ENCODE measurements around the gene SPAG17. TPM values are rescaled to one million over a fixed set of nuclear protein-coding genes. Genes with fewer than 3 reads are reported as not detected.

Gene SPAG17
- total RNA-seq, 1 experiment from 2014 or later = 0.52 TPM

GRCh38 chr1:118049981-118050380, 135.0 kb downstream of the SPAG17 start:
- TF ChIP-seq CREM (CRISPR knock-in tag; IDR thresholded peaks at IDR 0.05) (no peak), GABPB1 (CRISPR knock-in tag; IDR thresholded peaks at IDR 0.05) (no peak), FOXK1 (CRISPR knock-in tag; IDR thresholded peaks at IDR 0.05) (no peak), ZNF671 (CRISPR knock-in tag; IDR thresholded peaks at IDR 0.05) (no peak), SP1 (CRISPR knock-in tag; conservative IDR thresholded peaks at IDR 0.05) (no peak), ZMAT4 (CRISPR knock-in tag; IDR thresholded peaks at IDR 0.05) (no peak), ZNF396 (CRISPR knock-in tag; IDR thresholded peaks at IDR 0.05; ENCODE audit: borderline replicate concordance) (no peak), SMAD4 (CRISPR knock-in tag; IDR thresholded peaks at IDR 0.05) (no peak), EMX1 (CRISPR knock-in tag; IDR thresholded peaks at IDR 0.05) (no peak), ELF4 (CRISPR knock-in tag; IDR thresholded peaks at IDR 0.05; ENCODE audit: low read depth) (no peak), ZNF263 (CRISPR knock-in tag; IDR thresholded peaks at IDR 0.05; ENCODE audit: low read depth) (no peak)
- TF ChIP-seq, protein P1, sequence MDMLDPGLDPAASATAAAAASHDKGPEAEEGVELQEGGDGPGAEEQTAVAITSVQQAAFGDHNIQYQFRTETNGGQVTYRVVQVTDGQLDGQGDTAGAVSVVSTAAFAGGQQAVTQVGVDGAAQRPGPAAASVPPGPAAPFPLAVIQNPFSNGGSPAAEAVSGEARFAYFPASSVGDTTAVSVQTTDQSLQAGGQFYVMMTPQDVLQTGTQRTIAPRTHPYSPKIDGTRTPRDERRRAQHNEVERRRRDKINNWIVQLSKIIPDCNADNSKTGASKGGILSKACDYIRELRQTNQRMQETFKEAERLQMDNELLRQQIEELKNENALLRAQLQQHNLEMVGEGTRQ (CRISPR knock-in tag; IDR thresholded peaks at IDR 0.05) = no peak
- TF ChIP-seq, protein P2, sequence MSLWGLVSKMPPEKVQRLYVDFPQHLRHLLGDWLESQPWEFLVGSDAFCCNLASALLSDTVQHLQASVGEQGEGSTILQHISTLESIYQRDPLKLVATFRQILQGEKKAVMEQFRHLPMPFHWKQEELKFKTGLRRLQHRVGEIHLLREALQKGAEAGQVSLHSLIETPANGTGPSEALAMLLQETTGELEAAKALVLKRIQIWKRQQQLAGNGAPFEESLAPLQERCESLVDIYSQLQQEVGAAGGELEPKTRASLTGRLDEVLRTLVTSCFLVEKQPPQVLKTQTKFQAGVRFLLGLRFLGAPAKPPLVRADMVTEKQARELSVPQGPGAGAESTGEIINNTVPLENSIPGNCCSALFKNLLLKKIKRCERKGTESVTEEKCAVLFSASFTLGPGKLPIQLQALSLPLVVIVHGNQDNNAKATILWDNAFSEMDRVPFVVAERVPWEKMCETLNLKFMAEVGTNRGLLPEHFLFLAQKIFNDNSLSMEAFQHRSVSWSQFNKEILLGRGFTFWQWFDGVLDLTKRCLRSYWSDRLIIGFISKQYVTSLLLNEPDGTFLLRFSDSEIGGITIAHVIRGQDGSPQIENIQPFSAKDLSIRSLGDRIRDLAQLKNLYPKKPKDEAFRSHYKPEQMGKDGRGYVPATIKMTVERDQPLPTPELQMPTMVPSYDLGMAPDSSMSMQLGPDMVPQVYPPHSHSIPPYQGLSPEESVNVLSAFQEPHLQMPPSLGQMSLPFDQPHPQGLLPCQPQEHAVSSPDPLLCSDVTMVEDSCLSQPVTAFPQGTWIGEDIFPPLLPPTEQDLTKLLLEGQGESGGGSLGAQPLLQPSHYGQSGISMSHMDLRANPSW (CRISPR knock-in tag; conservative IDR thresholded peaks at IDR 0.05; ENCODE audit: low read depth) = no peak
- Mint-ChIP-seq H3K27me3 (ENCODE audit: low read depth) (no peaks in the 10 kb centered on the region), H3K36me3 (no peaks in the 10 kb centered on the region), H3K4me3 (no peak overlapping the region), H3K9me3 (no peaks in the 10 kb centered on the region), H3K27ac (no peak overlapping the region), H3K4me1 (no peaks in the 10 kb centered on the region)
- ChIA-PET POLR2A (no interaction called here), CTCF (no interaction called here)
- no peak for ATAC-seq
- DNase-seq (ENCODE audit: low spot score) = no peak

DNA sequence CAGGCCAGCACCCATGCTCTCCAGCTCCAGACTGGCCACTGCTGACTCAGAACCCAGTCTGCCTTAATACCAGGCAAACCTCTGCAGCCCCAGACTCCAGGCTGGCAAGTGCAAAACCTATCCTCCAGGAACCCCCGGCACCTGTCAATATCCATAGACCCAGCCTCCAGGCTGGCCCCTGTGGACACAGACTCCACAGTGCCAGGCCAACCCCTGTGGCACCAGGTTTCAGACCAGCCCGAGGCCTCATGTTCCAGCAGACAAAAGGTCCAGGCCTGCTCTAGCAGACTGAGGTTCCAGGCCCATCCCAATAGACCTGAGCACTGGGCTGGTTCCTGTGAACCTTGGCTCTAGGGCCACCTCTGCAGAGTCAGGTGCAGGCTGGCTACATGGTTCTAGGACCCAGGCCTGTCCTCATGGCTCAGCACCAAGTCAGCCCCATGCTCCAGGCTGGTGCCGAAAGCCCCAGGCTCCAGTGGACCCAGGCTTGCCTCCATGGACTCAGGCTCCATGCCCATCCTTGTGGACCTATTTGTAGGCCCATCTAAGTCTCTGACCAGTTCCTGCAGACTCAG, 137.3 kb downstream of the SPAG17 start:
- no peak for ATAC-seq
- H3K4me1 Mint-ChIP-seq = no peaks in the 10 kb centered on the region
- no peak for DNase-seq (ENCODE audit: low spot score)
- H3K9me3 Mint-ChIP-seq = no peaks in the 10 kb centered on the region
- ChIA-PET POLR2A (no interaction called here), CTCF (no interaction called here)
- H3K36me3 Mint-ChIP-seq = no peaks in the 10 kb centered on the region
- H3K27me3 Mint-ChIP-seq (ENCODE audit: low read depth) = no peaks in the 10 kb centered on the region
- no peak overlapping the region for H3K4me3 Mint-ChIP-seq
- H3K27ac Mint-ChIP-seq = no peak overlapping the region
- TF ChIP-seq MAX (CRISPR knock-in tag; IDR thresholded peaks at IDR 0.05) = no peak
- no peak for TF ChIP-seq ZNF121 (CRISPR knock-in tag; IDR thresholded peaks at IDR 0.05)
- no peak for TF ChIP-seq HMGA2 (CRISPR knock-in tag; IDR thresholded peaks at IDR 0.05)
- no peak for TF ChIP-seq ZNF219 (CRISPR knock-in tag; IDR thresholded peaks at IDR 0.05; ENCODE audit: borderline replicate concordance)
- no peak for TF ChIP-seq OVOL2 (CRISPR knock-in tag; IDR thresholded peaks at IDR 0.05; ENCODE audit: borderline replicate concordance)
- no peak for TF ChIP-seq TCF7 (CRISPR knock-in tag; IDR thresholded peaks at IDR 0.05; ENCODE audit: low read depth)
- TF ChIP-seq, protein P3, sequence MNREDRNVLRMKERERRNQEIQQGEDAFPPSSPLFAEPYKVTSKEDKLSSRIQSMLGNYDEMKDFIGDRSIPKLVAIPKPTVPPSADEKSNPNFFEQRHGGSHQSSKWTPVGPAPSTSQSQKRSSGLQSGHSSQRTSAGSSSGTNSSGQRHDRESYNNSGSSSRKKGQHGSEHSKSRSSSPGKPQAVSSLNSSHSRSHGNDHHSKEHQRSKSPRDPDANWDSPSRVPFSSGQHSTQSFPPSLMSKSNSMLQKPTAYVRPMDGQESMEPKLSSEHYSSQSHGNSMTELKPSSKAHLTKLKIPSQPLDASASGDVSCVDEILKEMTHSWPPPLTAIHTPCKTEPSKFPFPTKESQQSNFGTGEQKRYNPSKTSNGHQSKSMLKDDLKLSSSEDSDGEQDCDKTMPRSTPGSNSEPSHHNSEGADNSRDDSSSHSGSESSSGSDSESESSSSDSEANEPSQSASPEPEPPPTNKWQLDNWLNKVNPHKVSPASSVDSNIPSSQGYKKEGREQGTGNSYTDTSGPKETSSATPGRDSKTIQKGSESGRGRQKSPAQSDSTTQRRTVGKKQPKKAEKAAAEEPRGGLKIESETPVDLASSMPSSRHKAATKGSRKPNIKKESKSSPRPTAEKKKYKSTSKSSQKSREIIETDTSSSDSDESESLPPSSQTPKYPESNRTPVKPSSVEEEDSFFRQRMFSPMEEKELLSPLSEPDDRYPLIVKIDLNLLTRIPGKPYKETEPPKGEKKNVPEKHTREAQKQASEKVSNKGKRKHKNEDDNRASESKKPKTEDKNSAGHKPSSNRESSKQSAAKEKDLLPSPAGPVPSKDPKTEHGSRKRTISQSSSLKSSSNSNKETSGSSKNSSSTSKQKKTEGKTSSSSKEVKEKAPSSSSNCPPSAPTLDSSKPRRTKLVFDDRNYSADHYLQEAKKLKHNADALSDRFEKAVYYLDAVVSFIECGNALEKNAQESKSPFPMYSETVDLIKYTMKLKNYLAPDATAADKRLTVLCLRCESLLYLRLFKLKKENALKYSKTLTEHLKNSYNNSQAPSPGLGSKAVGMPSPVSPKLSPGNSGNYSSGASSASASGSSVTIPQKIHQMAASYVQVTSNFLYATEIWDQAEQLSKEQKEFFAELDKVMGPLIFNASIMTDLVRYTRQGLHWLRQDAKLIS (CRISPR knock-in tag; IDR thresholded peaks at IDR 0.05; ENCODE audit: borderline replicate concordance) = no peak
- no peak for TF ChIP-seq MXD4 (CRISPR knock-in tag; IDR thresholded peaks at IDR 0.05; ENCODE audit: borderline replicate concordance)
- TF ChIP-seq NFATC4 (CRISPR knock-in tag; IDR thresholded peaks at IDR 0.05) = no peak
- no peak for TF ChIP-seq ZNF512 (CRISPR knock-in tag; IDR thresholded peaks at IDR 0.05; ENCODE audit: borderline replicate concordance)
- TF ChIP-seq HMGXB4 (CRISPR knock-in tag; IDR thresholded peaks at IDR 0.05) = no peak
- TF ChIP-seq ESRRA (CRISPR knock-in tag; IDR thresholded peaks at IDR 0.05; ENCODE audit: borderline replicate concordance) = no peak
- no peak for TF ChIP-seq FOXK1 (CRISPR knock-in tag; IDR thresholded peaks at IDR 0.05)

Data from WTC11 (cell line).